Glomerular endothelial cell (primary cell): Measurements from ENCODE around the gene TRABD2B. TPM values are rescaled to one million over a fixed set of nuclear protein-coding genes. Genes with fewer than 3 reads are reported as not detected.

Experiments
- DNase-seq: peaks from one replicate; pipeline ENCODE4 v3.0.0-alpha.2; 2011; ENCODE audit warnings: low read depth, low spot score; ENCODE audit errors: extremely low read depth
- total RNA-seq: library from RNA; depleted of rRNA; stranded (reverse); fragments of >200 nt; gene quantifications from 2 replicates; pipeline ENCODE4 v1.2.3, GENCODE V29; 2015

TRABD2B gene
- total RNA-seq, 1 donor from 2014 or later, result 0.06 TPM

DNA sequence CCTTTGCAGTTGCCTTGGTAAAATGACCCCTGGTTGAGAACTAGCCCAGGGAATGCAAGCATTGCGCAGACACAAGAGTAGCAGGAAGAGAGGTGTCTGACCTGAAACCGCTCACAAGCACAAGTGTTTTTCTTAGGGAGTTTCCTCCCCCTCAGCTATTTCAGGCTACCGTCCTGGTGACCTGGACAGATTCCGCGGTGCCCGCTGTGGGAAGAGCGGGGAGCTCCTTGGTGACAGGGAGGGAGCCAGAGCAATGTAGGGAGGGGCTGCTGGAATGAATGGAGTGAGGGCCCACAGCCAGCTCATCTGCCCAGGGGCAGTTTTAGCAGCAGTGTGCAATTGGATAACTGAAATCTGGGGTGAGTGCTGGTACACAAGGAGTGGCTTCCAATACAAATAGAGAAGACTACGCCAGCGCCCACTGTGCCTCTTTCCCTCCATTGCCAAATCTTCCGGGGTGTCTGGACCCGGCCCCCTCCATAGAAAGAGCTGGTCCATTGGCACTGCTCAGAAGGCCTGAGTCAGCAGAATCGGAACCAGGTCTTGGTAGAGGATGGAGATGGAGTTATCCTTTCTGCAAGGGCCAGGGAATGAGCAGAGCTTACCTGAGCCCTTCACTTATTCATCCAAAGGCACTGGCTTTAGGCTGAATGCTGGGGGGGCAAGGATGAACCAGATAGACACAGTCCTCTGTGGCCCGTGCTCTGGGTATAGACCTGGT is 82.8 kb downstream of the TRABD2B start:
- no peak for DNase-seq

DNA sequence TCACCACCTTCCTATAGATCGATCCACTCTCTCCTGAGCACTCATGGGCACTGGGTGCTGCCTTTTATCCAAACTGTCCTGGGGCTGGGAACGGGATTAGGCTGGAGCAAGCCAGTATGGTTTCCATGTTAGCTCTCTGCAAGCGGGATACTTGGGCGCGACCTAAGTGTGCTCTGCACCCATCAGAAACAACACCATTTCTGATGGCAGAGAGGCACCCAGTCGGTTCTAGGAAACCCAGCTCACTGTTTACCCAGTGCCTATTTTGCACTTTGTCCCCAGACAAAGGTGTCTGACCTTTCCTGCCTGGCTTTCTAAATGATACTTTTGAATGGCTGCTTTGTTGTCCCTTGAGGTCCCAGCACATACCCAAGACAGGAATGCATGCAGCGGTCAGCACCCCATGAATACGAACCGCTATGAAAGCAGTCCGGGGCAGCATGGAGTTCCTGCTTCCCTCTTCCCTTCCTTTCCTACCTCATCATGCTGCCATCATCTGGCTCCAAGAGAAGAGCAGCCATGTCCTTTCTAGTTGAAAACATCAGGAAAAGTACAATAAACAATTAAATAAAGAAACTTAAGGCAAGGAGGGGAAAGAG is 83.9 kb downstream of the TRABD2B start:
- DNase-seq, result no peak

DNA sequence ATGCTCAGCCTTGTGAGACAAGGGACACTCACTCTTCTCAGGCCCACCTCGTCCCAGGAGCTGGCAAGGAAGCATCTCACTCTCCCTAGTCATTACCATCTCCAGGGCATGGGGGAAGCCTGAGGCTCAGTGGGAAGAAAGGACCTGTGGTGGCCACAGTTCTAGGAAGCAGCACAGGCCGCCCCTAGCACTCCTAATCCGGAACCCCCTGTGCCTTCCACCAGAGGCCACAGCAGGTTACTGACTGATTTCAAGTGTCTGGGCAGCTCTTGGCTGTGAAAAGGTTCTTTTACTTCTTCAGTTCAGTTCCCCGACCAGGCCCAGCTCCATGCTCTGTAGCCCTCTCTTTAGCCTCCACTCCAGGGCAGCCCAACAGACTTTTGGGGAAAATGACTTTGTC is 84.4 kb downstream of the TRABD2B start:
- DNase-seq, result no peak

DNA sequence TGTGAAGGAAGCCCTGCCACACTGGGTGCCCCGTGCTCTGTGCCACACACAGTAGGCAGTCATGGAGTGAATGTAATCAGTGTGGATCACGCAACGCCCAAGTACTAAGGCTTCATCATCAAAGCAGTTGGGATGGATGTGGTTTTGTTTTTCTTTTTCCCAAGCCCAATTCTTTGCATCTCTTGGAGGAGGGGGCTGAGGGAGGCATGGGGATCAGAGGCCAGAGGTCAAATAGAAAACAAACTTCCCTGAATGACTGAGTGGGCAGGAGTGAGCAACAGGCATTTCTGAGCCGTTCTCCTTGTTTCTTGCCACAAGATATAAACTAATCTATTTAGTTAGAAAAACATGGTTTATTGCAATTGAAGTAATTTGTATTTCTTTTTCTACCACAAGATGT is 85.3 kb downstream of the TRABD2B start:
- no peak for DNase-seq

DNA sequence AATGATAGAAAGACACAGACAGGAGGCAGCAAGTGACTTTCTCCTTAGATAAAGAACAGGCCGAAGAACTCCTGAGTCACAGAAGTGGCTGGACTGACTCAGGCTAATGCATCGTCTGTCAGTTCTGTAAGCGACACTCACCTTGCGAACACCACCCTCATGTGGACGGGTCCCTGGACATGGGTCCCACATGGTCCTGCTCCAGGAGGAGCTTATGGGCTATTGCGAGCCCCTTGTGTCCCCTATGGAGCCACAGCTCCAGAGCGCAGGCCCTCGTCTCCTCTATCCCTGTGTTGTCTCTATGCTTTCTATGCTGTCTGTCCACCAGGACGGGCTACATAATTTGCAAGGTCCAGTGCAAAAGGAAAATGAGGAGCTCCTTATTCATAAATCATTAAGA is 85.8 kb downstream of the TRABD2B start:
- DNase-seq, result no peak

DNA sequence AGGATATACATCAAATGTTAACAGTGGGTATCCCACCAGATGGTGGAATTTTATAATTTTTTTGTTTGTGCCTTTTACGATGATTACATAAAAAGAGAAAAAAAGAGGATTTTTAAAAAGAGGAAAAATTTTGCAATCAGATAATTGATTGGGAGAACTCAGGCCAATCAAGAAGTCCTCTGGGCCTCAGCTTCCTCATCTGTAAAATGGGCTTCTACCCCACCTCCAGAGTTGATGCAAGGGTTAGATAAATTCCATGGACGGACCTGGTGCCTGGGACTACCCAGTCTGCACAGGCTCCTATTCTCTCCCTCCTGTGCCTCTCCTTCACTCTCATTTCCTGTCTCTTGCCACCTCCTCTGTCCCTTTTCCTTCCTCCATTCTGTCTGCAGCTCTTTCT is 88.9 kb downstream of the TRABD2B start:
- DNase-seq, result no peak

DNA sequence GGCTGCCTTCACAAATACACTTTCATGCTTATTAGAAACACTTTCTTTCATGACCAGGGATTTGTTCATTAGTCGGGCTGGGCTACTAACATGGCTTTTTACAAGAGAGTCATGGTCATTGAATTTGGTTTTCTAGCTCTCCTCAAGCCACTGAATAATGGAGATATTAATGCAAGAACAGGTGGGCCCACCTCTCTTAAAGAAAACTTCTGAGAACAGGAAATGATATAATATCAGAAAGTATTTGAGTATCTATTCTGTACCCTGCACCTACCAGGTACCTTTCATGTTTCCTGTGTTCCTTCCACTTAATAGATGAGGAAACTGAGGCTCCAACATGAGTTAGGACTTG is 90.0 kb downstream of the TRABD2B start:
- DNase-seq, result no peak

DNA sequence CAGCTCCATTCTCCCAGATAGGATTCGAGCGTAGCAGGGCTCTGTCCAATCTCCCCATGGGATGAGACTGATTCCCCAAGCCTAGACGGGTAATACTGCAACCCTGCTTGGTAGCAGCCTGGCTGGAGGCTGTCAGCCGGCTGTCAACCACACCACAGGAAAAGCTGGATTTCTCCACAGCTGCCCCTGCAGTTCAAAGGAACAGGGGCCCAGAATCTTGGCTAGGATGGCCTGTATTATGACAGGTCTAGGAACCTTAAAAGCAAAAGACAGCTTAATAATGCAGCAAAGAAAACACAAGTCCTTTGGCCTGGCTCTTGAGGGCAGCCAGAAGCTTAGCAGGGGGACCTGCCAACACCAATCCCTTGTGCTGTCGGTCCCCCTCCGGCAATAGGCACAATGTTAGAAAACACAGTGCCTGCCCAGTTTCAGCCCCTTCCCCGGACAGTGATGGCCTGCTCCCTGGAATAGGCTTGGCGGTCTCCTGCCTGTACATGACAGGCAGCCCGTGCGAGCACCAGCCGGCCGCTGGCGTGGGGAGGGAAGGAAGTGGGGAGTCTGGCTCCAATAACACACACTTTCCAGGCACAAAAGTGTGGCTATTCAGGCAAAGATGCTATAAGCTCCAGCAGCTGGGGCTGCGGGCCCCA is 90.5 kb downstream of the TRABD2B start:
- no peak for DNase-seq

DNA sequence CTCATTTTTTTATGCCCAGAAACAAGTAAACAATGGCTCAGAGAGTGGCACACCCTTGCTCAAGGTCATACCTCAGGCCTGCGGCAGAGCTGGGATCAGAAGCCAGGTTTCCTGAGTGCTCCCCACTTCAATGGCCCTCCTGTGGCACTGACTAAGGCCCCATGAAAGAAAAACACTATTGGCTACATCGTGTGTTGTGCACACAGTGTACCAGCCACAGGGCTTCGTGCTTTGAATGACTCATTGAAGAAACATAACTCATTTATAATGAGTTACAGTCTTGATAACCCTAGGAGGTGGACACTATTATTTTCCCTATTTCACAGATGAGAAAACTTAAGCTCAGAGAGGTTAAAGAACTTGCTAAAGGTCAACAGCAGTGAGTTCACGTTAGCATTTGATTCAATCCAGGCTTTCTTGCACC is 91.2 kb downstream of the TRABD2B start:
- DNase-seq, result no peak

DNA sequence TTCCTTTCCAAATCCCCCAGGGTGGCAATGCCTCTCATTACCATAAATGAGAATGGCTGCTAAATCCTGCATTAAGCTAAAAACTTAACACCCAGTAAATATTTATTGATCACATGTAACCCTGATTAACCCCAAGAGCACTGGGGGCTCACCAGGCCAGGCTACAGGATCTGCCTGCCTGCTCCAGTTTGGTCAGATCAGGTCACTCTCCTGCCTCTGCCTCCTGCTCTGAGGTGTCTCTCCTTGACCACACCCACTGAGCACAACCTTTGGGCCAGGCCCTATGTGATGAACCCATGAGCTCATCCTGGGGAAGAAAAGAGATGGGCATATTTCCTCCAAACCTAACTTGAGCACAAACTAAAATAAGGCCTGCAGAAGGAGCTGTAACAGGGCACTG is 93.5 kb downstream of the TRABD2B start:
- DNase-seq, result no peak

DNA sequence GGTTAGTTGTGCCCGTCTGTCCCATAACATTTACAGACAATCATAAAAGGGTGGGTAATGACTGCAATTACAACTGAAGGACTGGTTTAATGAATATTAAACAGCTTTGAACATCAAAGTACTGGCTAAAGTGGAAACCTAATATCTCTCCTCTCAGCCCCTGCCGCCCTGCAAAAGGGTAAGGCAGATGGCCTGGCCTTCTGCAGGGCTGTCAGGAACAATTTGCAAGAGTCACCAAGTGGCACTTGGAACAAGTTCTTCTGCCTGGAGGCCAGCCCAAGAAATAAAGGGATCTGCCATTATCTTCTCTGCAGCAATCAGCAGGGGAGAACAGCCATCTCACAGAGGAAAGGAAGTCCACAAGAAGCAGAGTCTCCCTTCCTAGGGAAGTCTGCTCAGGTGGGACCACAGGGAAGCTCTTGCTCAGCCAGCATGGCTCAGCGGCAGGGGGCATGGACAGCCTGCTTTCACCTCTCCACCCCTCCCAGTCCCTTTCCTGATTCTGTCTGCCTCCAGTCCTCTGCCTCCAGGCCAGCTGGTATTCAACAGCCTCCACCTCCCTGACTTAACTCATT is 96.1 kb downstream of the TRABD2B start:
- DNase-seq, result no peak

DNA sequence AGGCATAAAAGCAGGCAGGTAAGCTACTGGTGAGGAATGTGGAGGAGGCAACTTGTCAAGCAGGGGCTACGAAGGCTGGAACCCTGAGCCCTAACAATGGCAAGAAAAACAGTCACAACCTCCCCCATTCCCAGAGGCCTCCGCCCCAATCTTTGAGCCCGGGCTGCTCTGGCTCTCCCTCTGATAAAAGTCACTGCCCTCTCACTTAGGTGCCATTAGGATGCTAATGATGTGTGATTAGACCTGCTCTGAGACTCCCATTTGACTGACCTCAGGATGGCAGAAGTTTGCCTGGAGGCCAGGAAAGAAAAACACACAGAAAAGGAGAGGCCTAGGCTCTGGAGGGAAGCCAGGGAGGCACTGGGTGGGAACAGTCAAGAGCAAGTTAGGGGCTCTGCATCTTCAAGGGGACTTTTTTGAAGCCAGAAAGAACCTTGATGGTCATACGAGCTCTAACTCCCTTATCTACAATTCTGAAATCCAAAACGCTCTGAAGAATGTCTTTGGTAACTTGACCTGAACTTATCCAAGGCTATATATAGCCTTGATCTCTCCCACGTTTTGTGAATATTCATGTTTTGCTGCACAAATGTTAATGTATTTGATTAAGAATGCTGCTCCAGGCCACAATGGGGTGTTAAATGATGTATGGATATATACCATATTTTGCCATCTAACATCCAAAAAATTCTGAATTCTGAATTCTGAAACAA is 98.9 kb downstream of the TRABD2B start:
- no peak for DNase-seq

DNA sequence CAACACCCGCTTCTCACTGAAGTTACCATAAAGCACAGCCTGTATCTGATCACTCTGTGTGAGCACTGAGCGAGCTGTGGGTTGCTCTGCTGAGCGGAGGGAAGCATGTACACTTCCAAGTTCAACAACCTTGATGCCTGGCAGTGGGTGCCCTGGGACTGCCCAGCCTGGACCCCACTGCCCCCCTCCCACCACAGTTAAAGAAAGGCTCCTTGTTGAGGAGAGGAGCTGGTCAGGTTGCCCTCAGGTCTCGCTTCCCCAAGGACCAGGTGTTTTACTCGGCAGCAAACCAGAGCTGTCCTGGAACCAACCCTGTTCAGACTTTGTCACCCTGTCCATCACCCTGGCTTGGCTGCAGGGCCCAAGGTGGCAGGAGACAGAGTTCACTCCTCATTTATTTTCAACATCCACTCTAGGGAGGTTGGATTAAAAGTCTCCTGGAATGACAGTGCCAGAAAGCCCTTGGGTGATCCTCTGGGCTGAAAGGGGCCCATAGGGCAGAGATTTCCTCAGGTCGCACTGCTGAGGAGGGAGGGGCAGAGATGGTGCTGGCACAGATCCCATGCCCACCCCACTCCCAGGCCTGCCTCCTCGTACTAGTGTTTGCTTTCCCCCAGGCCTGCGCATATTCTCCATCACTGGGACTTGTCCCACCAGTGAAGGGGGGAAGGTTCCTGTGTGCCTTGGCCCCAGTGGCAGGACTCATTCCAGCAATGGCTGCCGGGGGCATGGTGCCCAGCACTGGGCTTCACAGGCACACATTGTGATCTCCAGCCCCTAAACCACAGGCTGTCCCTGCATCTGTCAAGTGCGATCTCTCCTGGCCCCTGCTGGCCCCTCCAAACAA is 101.7 kb downstream of the TRABD2B start:
- no peak for DNase-seq

DNA sequence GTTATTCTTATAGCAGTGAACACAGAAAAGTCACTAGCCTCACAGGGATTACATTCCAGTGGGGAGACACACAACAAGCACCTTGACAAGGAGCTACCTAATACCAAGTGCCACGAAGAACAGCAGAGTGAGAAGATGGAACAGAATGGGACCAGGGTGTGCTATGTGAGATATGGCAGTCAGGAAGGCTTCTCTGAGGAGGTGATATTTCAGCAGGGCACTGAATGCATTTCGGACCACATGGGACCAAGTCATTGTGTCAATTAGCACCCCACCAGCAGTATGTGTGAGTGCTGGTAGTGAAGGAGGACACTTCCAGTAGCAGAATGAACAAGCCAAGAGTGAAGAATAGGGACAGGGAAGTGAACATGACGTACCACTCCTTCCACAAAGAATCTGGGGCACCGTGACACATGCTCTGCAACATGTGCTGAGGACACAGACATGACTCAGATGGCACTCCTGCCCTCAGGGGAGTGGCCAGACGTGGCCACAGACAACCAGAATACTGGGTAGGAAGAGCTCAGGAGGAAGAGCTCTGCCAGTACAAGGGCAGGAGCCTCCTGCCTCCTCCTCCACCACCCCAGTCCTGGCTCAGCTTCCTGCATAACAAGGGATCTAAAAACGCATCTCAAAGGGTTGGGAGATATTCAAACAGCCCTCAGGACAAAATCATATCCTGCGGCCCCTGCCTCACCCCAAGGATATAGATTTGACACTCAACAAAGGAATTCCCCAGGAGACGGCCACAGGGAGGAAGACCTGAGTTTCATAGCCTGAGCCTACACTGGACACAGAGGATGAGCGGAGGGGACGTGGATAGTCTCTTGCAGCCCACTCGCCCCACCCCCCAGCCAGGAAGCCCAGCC is 102.5 kb downstream of the TRABD2B start:
- no peak for DNase-seq

DNA sequence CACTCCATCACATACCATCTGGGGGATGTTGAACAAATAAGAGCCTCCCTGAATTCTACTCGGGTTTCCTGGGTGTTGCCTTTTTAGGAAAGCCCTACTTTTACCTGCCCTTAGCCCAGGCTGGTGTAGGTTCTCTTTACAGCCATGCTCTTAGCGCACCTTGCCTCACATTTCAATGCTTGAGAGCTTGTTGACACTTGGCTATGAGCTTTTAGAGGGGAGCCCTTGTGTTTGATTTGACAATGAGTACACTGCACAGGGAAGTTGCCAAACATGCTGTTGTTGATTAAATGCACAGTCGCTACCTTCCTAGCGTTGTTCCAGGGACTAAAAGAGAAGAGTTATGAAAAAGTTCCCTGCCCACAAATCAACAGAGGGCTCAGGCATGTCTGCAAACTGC is 103.8 kb downstream of the TRABD2B start:
- DNase-seq, result no peak

DNA sequence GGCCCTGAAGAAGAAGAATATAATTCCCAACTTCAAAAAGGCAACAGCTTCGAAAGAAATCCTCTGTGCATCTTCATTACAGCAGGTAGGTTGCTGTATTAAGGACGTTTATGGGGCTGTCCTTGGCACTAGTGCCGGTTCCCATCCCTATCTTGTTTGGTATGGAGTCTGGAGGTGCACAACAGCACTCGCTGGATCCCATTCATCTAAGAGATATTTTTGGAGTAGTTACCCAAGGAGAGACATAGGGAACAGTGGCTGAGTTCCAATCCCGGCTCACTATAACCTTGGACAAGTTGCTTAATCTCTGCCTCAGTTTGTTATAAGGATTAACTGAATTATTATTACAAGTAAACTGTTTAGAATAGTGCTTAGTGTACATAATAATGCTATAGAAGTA is 106.4 kb downstream of the TRABD2B start:
- no peak for DNase-seq

DNA sequence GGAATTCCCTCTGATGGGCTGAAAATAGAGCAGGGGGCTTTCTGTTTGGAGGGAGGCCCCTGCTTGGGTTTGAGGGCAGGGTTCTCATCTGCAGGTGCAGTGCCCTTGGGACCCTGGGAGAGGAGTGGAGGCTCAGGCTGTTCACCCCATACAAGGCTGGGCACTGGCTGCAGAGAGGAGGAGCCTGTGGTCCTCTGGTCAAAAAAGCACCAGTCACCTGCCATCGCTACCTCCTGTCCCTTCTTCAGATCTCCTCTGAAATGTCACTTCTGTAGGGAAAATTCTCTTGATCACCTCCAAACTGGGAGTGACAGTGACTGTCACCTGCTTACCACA is 108.9 kb downstream of the TRABD2B start:
- no peak for DNase-seq

DNA sequence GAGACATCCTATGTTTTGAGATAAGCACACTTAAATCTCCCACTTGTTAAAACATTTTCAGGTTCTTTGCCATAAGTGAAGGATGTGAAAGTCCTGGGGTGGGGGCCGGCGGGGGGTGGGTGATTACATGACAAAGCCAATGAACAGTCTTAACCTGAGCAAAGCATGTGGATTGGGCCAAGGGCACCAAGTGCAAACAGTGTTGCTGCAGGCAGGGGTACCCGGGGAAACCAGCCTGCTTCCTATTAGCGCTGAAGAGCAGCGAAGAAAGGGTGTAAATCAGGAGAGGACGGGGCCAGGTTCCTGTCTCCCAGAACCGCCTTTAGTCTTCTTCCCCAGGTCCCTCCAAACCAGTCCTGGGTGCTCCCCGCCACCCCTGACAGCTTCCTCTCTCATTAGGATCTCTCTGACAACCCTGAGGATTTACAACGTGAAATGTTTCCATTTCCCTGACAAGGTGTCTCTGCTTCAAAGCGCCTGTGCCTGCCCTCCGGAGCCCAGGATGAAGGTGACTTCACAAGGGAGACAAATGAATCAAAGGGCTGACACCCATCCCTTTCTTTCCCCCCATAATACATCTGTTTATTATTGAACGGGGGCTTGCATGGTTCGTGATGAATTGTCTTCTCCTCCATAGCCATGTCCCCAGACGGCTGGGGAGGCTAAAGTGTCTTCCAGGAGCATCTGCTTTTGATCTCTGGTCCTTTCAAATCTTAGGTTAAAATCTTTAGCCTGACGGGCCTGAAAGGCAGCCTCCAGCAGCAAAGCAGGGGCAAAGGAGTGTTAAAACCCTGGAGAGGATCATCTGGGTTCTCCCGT is 109.5 kb downstream of the TRABD2B start:
- no peak for DNase-seq

DNA sequence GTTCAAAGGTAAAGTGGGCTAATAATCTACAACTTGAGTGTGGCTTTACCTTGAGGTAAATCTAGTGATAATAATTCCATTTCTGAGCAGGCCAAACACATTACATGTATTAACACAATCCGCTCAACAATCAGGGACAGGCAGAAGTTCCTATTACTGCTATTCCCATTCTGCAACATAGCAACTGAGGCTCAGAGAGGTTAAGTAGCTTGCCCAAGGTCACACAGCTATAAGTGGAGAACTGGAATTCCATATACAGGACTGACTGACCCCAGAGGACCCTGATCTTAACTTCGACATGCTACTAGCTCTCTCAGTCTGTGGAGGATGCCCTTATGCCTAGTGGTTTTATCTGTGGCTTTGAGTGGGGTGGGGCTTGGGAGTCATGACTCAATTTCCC is 110.1 kb downstream of the TRABD2B start:
- no peak for DNase-seq
